CD14-positive monocyte (primary cell): ENCODE data around the gene HEYL. TPM values are rescaled to one million over a fixed set of nuclear protein-coding genes. Genes with fewer than 3 reads are reported as not detected.

Experiments
- DNase-seq, 3 donors: peaks; one replicate each; pipeline ENCODE4 v3.0.0-alpha.2; 2011 to 2022
- H2AFZ ChIP-seq: 2 replicates; pipeline ENCODE4 v1.6.0; 2012; ENCODE audit warnings: mild to moderate bottlenecking, low read depth, low read length, inconsistent platforms; ENCODE audit not compliant: insufficient read depth, poor library complexity, severe bottlenecking
- H3K27ac ChIP-seq, 2 donors: 1 replicate in 1 of 2; 2 replicates in 1 of 2; pipeline ENCODE4 v1.5.1; 2012 to 2013; ENCODE audit warnings: low read length in 2 of 2, control low read depth in 1 of 2, inconsistent platforms in 1 of 2, low read depth in 1 of 2, mild to moderate bottlenecking in 1 of 2
- H3K27me3 ChIP-seq, 2 donors: one replicate each; pipeline versions ENCODE4 v1.6.0 to v1.6.1; 2011 to 2013; ENCODE audit warnings: low read length in 2 of 2; ENCODE audit not compliant: control insufficient read depth in 2 of 2, insufficient read depth in 2 of 2
- H3K36me3 ChIP-seq, 2 donors: replicated peaks in 1 of 2; 1 replicate in 1 of 2; 2 replicates in 1 of 2; pipeline versions ENCODE4 v1.5.1 to v1.6.1; 2012 to 2013; ENCODE audit warnings: low read length in 2 of 2, control low read depth in 1 of 2, inconsistent platforms in 1 of 2, mild to moderate bottlenecking in 1 of 2; ENCODE audit not compliant: insufficient read depth in 2 of 2, control insufficient read depth in 1 of 2
- H3K4me1 ChIP-seq, 2 donors: 1 replicate in 1 of 2; 2 replicates in 1 of 2; pipeline versions ENCODE4 v1.5.1 to v1.6.1; 2012 to 2013; ENCODE audit warnings: low read length in 2 of 2, control low read depth in 1 of 2, inconsistent platforms in 1 of 2, mild to moderate bottlenecking in 1 of 2, moderate library complexity in 1 of 2; ENCODE audit not compliant: insufficient read depth in 2 of 2, control insufficient read depth in 1 of 2
- H3K4me2 ChIP-seq: replicated peaks from 2 replicates; pipeline ENCODE3; 2012; ENCODE audit warnings: low read length, moderate library complexity, mild to moderate bottlenecking; ENCODE audit not compliant: poor library complexity, severe bottlenecking; ENCODE audit errors: extremely low read depth
- H3K4me3 ChIP-seq, 3 experiments: fragments of 200-600 bp in 1 of 3; sonication (generic) in 1 of 3; replicated peaks in 1 of 3; 1 replicate in 2 of 3; 2 replicates in 1 of 3; pipeline ENCODE4 v1.5.1; 2011 to 2013; ENCODE audit warnings: low read length in 3 of 3, mild to moderate bottlenecking in 3 of 3, control low read depth in 2 of 3, low read depth in 2 of 3, inconsistent platforms in 1 of 3, moderate library complexity in 1 of 3
- H3K79me2 ChIP-seq: 2 replicates; pipeline ENCODE4 v1.6.0; 2012; ENCODE audit warnings: mild to moderate bottlenecking, control low read depth, inconsistent platforms, low read length, moderate library complexity; ENCODE audit not compliant: insufficient read depth
- H3K9ac ChIP-seq: 2 replicates; pipeline ENCODE4 v1.6.0; 2017; ENCODE audit warnings: low read length, mild to moderate bottlenecking; ENCODE audit not compliant: insufficient read depth, poor library complexity, severe bottlenecking
- H3K9me3 ChIP-seq, 2 donors: replicated peaks in 1 of 2; 1 replicate in 1 of 2; 2 replicates in 1 of 2; pipeline versions ENCODE4 v1.5.1 to v1.6.1; 2012 to 2013; ENCODE audit warnings: low read length in 2 of 2, control low read depth in 1 of 2; ENCODE audit not compliant: control insufficient read depth in 1 of 2, insufficient read depth in 1 of 2
- H4K20me1 ChIP-seq: 2 replicates; pipeline ENCODE4 v1.6.0; 2012; ENCODE audit warnings: mild to moderate bottlenecking, low read length, control low read depth, moderate library complexity; ENCODE audit not compliant: insufficient read depth
- H3K27ac Mint-ChIP-seq, 7 donors: one replicate each; pipeline ENCODE4 v1.8.0; 2020; ENCODE audit warnings: mild to moderate bottlenecking in 7 of 7, mixed read lengths in 7 of 7, moderate library complexity in 6 of 7, inconsistent platforms in 2 of 7
- H3K27me3 Mint-ChIP-seq, 3 donors: one replicate each; pipeline ENCODE4 v1.8.0; 2021 to 2022; ENCODE audit warnings: low read depth in 3 of 3, mild to moderate bottlenecking in 3 of 3, mixed read lengths in 3 of 3, moderate library complexity in 3 of 3, inconsistent platforms in 1 of 3
- H3K36me3 Mint-ChIP-seq, 2 donors: one replicate each; pipeline ENCODE4 v1.8.0; 2020; ENCODE audit warnings: mixed read lengths in 2 of 2, inconsistent platforms in 1 of 2, mild to moderate bottlenecking in 1 of 2
- H3K4me1 Mint-ChIP-seq: one replicate; pipeline ENCODE4 v1.8.0; 2020; ENCODE audit warnings: mild to moderate bottlenecking, mixed read lengths
- H3K4me3 Mint-ChIP-seq, 2 donors: one replicate each; pipeline ENCODE4 v1.8.0; 2020; ENCODE audit warnings: mild to moderate bottlenecking in 2 of 2, mixed read lengths in 2 of 2, moderate library complexity in 1 of 2
- H3K9me3 Mint-ChIP-seq, 7 donors: one replicate each; pipeline ENCODE4 v1.8.0; 2020 to 2022; ENCODE audit warnings: mixed read lengths in 7 of 7, mild to moderate bottlenecking in 6 of 7, moderate library complexity in 6 of 7, inconsistent platforms in 2 of 7
- WGBS: methylation state at CpG from one replicate; pipeline ENCODE4 v1.1.5; 2013; ENCODE audit warnings: missing lambda C conversion rate; ENCODE audit not compliant: insufficient coverage; 5-methylcytosine and 5-hydroxymethylcytosine counted together
- intact Hi-C, 2 donors: fragments of 100-400 bp; cut with micrococcal nuclease; formaldehyde crosslinking; loops; one replicate each; pipeline versions ENCODE4 v1.15.0 to v1.15.1; 2023
- polyA plus RNA-seq, 3 donors: library from polyadenylated mRNA; depleted of rRNA in 1 of 3; unstranded in 2 of 3; stranded (reverse) in 1 of 3; fragments of 300-500 nt in 2 of 3; fragments of >200 nt in 1 of 3; fragmentation: Illumina TruSeq in 2 of 3; gene quantifications; 1 replicate in 2 of 3; 2 replicates in 1 of 3; pipeline ENCODE4 v1.2.3, GENCODE V29; 2012 to 2021
- TF ChIP-seq, protein P1 (sequence below): fragments of 200-600 bp; IDR thresholded peaks from one replicate; pipeline ENCODE4 v1.8.0; 2022; ENCODE audit warnings: antibody characterized with exemption, mild to moderate bottlenecking

HEYL gene
- polyA plus RNA-seq, 3 donors: 0.04 to 0.15 (median 0.15) TPM

DNA sequence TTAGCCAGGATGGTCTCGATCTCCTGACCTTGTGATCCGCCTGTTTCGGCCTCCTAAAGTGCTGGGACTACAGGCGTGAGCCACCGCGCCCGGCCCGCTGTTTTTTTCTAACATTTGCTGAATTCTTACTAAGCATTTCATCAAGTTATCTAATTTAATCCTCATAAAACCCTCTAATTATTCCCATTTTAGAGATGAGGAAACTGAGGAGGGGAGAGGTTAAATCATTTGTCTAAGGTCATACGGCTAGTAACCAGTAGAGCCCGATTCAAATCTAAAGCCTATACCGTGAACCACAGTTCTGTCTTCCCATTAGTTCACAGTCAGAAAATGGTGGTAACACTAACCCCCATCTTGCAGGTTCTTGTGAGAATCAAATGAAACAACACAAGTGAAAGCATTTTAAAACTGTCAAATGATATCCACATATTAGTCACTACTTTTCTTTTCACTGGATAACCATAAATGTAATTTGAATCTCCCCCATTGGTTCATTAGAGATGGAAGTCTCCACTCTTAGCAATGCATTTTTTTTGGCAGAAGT, 10.6 kb downstream of the HEYL start:
- WGBS: no CpG with 5 or more reads among the region's 11 CpGs
- no peak overlapping the region for H3K9ac ChIP-seq
- Mint-ChIP-seq H3K27ac (no peak overlapping the region), H3K9me3 (no peaks in the 10 kb centered on the region), H3K36me3 (no peaks in the 10 kb centered on the region), H3K27me3 (peaks cover 1 to 6% (median 4%) of the 10 kb centered on the region in 3 donors), H3K4me3 (no peak overlapping the region), H3K4me1 (no peaks in the 10 kb centered on the region)
- no peaks in the 10 kb centered on the region for H3K9me3 ChIP-seq
- no peaks in the 10 kb centered on the region for H4K20me1 ChIP-seq
- H3K4me3 ChIP-seq: no peak overlapping the region
- no peaks in the 10 kb centered on the region for H3K27me3 ChIP-seq
- intact Hi-C loops: no loop called here
- no peaks in the 10 kb centered on the region for H3K79me2 ChIP-seq
- DNase-seq: no peak
- H3K4me2 ChIP-seq: no peak overlapping the region
- TF ChIP-seq, protein P1, sequence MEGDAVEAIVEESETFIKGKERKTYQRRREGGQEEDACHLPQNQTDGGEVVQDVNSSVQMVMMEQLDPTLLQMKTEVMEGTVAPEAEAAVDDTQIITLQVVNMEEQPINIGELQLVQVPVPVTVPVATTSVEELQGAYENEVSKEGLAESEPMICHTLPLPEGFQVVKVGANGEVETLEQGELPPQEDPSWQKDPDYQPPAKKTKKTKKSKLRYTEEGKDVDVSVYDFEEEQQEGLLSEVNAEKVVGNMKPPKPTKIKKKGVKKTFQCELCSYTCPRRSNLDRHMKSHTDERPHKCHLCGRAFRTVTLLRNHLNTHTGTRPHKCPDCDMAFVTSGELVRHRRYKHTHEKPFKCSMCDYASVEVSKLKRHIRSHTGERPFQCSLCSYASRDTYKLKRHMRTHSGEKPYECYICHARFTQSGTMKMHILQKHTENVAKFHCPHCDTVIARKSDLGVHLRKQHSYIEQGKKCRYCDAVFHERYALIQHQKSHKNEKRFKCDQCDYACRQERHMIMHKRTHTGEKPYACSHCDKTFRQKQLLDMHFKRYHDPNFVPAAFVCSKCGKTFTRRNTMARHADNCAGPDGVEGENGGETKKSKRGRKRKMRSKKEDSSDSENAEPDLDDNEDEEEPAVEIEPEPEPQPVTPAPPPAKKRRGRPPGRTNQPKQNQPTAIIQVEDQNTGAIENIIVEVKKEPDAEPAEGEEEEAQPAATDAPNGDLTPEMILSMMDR: no peak
- no peak overlapping the region for H2AFZ ChIP-seq
- H3K36me3 ChIP-seq: no peaks in the 10 kb centered on the region
- H3K4me1 ChIP-seq: no peaks in the 10 kb centered on the region
- no peak overlapping the region for H3K27ac ChIP-seq

DNA sequence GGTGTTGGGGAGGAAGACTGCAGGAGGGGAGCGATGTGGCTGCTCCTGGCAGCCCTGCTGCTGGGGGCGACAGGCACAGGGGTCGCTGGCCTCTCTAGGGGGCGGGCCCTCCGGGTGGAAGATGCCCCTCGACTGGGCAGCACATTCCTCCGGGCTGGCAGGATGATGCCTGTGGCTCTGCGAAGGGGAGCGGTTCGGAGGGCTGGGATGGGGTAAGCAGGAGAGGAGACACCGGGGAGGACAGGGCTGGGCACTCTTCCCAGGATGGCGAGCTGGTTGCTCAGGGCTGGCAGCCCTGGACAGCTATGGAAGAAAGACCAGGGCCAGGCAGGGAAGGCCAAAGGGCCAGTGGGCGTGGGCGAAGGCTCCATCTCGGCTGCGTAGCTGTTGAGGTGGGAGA, 12.8 kb downstream of the HEYL start:
- Mint-ChIP-seq H3K4me3 (no peak overlapping the region), H3K4me1 (no peaks in the 10 kb centered on the region), H3K27me3 (peaks cover 0 to 10% (median 3%) of the 10 kb centered on the region in 3 donors), H3K9me3 (no peaks in the 10 kb centered on the region), H3K27ac (no peak overlapping the region), H3K36me3 (no peaks in the 10 kb centered on the region)
- Histone ChIP-seq H3K4me2 (no peak overlapping the region), H3K4me3 (no peak overlapping the region), H3K36me3 (no peaks in the 10 kb centered on the region), H3K79me2 (no peaks in the 10 kb centered on the region), H2AFZ (no peak overlapping the region), H3K27me3 (no peaks in the 10 kb centered on the region), H3K27ac (no peak overlapping the region), H3K9ac (no peak overlapping the region), H3K4me1 (no peaks in the 10 kb centered on the region), H3K9me3 (no peaks in the 10 kb centered on the region), H4K20me1 (no peaks in the 10 kb centered on the region)
- TF ChIP-seq, protein P1: no peak
- 97% methylated on average over 14 of the region's 16 CpGs for WGBS
- intact Hi-C loops: no loop called here
- DNase-seq: no peak
